ENCODE measurements around the gene ZNF226.

- TF ChIP-seq CTCF (IDR thresholded peaks at IDR 0.05) (no peak), POLR2A (IDR thresholded peaks at IDR 0.05) (peak in 1 of 4 donors; percentile 23)
Measured at GRCh38 chr19:44212250-44212865, 47.5 kb downstream of the ZNF226 start, which contains the start of gene ZNF227.
